ENCODE data around the gene PPIL1.

GRCh38 chr6:36807143-36807542 lies 67.5 kb downstream of the PPIL1 start:
- TF ChIP-seq POLR2A (IDR thresholded peaks at IDR 0.05), result no peak
- TF ChIP-seq CTCF (IDR thresholded peaks at IDR 0.05), result no peak
- no peak for TF ChIP-seq POLR2AphosphoS5 (IDR thresholded peaks at IDR 0.05; ENCODE audit: insufficient read depth in 1 of 2, low read depth in 1 of 2)

Data from vagina (tissue), 2 donors.